CD4-positive, alpha-beta T cell treated with Interleukin-17A for 1 hour (primary cell): ENCODE results near the gene TTC31.
A peak's percentile ranks its signal among the peaks of the same experiment; 100 is the strongest.
"Not testable (repeated sequence)": the region's sequence is repeated elsewhere in the genome, so short reads cannot be mapped to it uniquely, and the experiment has no call there.

ENCODE experiments used
- DNase-seq: peaks from one replicate; pipeline ENCODE4 v3.0.0-alpha.2; 2020

Gene TTC31

DNA sequence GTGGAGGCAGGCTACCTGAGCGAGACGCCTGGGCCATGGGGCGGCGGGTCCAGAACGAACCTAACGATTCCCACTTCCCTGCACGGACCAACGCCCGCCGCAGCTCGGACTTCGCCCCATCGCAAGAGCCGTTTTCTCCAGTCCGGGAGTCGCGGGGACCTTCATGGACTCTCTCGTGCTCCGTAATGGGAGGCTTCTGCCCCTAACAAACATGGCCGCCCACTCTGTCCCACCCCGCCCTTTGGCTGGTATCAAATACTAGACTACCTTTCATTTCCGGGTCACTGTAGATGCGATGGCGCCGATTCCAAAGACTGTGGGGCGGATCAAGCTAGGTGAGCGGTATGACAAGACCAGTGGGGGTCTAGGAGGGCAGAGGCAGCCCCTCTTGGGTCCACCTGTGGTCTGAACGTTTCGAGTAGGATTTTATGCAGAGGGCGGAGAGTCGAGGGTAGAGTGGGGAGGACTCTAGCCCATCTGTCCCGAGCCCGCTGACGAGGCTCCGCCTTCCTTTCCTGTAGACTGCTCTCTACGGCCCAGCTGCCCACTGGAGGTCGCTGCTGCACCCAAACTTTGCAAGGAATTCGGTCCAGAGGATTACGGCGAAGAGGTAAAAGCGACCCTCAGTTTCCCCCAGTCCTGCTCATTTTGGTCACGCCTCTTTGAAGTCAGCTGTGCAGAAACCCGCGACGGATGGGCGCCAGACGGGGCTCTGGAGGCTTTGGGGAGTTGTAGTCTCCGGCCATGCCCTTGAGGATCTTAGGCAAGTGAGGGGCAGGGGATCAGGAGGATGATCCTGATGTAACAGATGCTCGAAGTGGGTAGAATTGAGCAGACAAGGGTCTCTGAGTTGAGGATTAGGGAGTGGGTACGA is at the start of gene TTC31, which contains the start of gene CCDC142:
TTC31 (plus strand) TSS at position 281 of the 874 bp plus-strand sequence; CDS start at position 296, 15 bp downstream.
CCDC142 (minus strand) TSS at position 198 of the 874 bp plus-strand sequence; CDS start at position 37, 161 bp downstream.
- peak; percentile 96 for DNase-seq

DNA sequence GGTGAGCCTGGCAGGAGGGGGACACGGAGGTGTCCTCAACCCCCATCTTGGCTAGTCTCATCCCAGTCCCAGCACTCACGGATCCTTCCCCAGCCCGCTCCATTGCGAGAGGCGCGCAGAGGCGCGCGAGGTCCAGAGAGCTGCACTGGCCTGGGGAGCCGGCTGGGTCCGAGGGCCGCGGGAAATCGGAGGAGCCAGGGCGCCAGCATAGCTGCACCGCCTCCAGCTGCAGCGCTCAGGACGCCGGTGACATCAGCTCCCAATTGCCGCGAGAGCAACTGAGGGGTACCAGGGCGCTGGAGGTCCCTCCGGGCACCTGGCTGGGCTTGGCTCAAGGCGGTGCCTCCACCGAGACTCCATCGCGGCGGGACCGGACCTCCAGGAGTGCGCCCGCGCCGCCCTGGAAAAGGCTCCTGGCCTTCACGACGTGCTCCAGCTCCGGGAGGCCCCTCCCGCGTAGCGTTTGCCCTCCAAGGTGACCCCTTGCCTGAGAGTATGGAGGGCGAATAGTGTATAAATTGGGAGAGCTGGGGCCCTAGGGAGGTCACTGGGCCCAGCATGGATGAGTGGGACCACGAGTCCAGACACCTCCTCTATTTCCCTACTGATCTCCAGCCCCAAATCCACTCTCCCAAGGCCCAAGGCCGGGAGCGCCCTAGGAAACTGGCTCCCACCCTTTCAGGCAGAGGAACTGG is 46.6 kb upstream of the TTC31 start:
- no peak for DNase-seq

DNA sequence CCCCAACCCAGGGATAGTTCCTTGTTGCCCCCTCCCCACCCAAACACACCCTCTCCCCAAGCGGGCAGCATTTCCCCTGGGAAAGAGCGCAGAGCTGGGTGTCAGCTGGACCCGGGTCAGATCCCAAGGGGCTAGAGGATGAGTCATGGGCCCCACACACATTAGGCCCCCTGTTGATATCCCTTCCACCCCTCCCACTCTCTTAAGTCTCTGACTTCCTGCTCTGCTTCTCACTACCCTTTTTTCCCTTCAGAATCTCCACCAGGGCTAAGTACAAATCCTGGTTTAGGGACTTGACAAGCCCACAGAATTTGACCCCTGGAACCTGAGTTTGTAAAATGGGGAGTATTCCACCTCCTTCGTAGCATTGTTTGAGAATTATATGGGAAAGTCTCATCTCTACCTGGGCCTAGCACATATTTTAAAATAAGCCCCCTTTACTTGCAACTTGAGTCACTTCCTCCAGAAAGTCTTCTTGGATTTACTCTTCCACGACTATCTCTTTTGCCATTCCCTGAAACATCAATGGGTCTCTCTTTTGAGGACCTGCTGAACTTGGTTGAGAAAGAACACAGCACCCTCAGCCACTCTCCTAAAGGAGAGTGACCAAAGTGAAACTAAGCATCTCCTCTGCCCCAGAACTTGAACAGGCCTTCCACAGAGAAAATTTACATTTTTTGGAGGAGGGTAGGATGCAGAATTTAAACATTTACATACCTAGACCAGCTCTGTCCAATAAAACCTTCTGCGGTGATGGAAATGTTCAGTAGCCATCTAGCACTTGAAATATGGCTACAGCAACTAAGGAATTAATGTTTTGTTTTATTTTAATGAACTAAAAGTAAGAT is 45.8 kb upstream of the TTC31 start:
- DNase-seq, result no peak

DNA sequence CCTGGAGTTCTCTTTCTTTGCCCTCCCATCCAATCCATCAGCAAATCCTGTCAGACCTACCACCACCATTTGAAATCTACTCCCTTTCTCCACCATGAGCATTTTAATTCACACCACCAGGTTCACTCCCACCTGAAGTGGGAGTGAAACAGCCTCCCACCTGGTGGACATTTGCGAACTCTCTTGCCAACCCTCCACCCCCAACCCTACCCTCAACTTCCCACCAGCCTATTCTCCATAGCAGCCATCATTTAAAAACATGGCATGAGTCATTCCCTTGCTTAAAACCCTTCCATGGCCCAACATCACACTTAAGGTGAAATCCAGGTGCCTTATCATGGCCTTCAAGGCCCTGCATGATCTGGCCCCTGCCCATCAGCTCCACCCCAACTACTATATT is 44.6 kb upstream of the TTC31 start:
- no peak for DNase-seq

DNA sequence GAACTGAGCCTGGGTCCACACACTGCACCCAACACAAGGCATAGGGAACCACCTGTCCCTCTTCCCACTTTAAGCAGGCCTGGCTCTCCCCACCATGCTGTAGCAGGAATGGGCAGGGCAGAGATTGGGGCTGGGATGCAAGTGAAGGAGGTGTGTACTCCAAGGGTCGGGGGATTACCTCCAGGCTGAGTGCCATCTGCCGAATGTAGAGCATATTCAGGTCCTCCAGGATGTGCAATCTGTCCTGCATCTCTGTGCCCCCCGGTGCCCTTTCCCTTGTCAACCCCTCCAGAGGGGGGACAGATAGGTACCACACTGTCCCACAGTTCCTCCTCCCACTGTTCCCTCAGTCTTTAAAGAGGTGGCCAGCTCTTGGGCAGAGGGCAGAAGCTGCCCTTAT is 43.5 kb upstream of the TTC31 start:
- no peak for DNase-seq

DNA sequence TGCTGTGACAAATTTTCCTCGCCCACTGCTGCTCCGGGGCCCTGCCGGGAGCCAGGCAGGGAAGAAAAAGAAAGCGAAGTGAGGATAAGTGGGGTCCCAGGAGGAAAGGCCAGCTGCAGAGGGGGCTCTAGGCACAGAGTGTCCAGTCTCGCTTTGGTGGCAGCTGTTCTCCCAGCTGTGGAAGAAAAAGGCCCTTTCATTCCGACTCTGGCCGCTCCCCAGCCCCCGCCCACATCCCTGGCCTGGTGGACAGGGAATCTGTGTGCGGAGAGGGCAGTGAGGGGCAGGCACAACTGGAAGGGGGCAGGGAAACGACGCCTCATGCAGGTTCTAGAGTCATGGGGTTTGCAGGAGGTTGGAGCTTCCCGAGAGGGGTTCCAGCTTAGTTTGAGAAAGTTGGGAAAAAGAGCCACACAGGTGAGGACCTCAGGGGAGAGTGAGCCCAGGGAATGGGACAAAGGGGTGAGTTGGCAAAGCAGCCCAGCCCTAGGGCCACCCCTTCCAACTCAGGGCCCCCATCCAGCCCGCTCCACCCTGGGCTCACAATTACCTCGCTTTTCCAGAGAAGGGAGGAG is 43.0 kb upstream of the TTC31 start:
- DNase-seq, result no peak

DNA sequence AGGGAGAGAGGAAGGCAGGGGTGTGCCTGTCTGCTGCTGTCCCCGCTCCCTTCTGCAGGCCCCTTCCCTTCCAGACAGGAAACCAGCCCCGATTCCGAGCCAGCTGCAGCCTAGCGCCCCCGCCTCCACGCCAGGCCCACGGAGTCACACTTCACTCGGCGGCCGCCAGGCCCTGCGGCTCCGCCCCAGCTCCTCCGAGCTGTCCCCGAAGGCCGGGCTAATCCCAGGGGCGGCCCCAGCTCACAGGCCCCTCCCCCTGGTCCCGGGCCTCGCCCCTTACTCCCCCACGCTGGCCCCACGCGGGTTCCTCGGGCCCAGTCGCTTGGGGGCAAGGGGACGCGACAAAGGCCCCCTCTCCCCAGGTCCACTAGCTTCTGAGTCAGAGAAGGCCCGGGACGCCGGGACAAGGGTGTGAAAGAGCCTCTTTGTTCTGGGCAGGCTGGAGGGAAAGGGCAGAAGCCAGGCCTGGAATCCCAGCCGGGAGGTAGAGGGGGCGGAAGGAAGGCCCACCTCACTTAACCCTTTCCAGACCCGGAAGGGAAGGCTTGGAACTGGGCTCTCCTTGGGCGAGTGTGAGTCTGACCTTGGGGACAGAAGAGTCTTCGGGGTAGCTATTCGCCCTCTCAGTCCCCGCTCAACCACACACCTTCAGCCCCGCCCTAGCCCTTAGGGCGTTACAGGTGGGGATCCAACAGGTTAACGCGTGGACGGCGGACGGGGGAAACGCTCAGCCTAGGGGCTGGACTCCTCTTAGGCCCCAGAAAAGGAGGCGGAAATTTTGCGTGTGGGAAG is 42.3 kb upstream of the TTC31 start:
- DNase-seq, result peak; percentile 47

DNA sequence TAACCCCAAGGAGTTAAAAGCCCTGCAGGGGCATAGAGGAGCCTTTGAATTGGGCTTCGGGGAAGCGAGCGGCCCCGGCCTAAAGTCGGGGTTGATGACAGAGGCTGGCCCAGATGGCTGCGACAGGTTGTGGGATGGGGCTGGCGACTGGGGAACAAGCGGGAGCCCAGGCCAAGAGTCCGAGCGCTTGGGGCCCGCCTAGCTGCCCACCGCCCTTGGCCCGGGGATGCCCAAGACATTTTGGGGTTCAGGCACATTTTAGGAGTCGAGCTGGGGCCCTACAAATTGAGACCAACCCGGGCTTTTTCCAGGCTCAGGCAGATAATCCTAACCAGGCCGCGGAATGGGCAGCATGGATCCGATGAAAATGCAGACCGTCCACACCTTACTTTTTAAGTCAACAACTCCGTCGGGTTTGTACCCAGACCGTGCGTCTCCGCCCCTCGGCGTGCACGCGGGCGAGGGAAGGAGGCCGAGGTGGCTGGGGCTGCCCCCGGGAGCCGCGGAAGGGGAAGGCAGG is 41.7 kb upstream of the TTC31 start:
- no peak for DNase-seq

DNA sequence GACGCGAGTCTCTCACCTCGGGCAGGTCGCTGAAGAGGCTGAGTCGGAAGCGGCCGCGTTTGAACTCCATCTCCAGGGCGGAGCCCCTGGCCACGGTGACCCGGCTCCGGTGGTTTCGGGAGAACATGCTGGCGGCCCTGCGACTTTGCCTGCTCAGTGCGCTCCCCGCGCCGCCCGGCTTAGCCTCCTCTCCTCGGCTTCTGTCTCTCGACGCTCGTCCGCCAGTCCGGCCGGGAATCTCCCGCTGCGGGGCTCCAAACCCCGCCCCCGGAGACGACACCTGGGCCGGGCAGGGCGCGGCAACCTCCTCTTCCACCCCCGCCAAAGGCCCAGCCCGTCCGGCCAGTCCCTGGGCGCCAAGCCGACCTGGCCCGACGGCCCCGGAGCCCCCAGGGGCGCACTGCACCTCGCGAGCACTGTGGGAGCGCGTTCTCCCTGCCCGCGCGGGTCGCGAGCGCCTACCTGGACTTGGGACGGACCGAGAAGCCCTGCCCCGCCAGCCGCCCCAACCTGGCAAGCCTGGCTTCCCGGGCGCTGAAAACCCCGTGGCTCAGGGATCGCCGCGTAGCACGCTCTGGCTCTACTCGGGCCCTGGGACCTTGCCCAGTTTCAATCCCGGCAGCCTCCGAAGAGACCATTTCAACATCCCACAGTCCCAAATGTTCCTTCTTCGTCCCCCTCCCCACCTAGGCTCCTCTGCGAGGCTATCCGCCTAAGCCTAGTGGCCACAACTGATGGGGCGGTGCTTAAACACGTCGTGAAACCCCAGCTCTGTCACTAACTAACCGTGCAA is 41.0 kb upstream of the TTC31 start, which contains the start of gene RTKN:
RTKN (minus strand) TSS at position 248 of the 793 bp plus-strand sequence; CDS start at position 127, 121 bp downstream.
- DNase-seq, result peak; percentile 49

DNA sequence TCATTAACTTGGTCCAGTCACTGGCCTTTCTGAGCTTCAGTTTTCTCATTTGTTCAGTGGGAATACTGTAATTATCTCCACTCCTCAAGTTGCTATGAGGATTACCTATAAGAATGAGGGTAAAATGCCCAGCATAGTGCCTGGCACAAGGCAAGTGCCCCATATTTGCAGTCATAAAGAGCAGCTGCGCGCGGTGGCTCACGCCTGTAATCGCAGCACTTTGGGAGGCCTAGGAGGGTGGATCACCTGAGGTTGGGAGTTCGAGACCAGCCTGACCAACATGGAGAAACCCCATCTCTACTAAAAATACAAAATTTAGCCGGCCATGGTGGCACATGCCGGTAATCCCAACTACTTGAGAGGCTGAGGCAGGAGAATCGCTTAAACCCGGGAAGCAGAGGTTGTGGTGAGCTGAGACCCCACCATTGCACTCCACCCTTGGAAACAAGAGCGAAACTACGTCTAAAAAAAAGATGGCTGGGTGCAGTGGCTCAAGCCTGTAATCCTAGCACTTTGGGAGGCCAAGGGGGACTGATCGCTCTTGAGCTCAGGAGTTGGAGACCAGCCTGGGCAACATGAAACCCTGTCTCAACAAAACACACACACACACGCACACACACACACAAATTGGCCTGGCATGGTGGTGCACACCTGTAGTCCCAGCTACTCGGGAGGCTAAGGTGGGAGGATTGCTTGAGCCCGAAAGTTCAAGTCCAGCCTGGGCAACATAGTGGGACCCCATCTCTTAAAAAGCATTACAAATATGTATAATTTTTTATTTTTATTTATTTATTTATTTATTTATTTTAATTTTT is 40.2 kb upstream of the TTC31 start:
- not testable (repeated sequence) for DNase-seq

DNA sequence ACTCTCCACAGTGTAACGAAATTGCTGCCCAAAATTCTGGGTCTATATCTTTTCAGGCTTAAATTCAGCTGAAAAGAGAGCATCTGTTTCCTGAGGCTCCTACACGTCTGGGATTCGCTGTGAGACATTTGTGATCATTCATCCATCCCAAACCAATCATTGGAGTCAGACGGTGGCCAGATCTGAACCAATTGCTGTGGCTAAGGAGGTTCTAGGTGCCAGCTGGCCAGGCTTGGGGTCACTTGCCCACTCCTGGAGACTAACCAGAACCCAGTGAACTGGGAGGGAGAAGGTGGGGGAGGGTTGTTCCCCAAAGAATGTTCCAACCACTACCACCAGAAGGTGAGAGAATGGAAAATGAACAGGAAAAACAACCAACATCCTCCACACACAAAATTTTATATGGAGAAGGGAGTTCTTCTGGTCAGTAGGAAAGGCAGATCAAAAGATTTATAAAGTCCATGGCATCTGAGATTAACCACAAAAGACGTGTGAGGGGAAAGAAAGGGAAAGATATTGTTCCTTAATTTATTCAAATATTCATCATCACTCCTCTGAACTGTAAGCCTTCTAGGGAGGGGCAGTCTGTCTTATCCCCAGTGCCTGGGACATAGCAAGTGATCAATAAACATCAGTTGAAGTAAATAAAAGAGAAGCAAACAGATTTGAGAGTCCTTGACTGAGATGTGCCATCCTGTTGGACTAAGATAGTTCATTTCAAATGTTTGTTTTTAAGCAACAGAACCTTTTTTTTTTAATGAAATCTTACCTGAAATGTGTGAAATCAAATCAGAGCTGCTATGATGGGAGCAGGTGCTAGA is 38.2 kb upstream of the TTC31 start:
- DNase-seq, result no peak

DNA sequence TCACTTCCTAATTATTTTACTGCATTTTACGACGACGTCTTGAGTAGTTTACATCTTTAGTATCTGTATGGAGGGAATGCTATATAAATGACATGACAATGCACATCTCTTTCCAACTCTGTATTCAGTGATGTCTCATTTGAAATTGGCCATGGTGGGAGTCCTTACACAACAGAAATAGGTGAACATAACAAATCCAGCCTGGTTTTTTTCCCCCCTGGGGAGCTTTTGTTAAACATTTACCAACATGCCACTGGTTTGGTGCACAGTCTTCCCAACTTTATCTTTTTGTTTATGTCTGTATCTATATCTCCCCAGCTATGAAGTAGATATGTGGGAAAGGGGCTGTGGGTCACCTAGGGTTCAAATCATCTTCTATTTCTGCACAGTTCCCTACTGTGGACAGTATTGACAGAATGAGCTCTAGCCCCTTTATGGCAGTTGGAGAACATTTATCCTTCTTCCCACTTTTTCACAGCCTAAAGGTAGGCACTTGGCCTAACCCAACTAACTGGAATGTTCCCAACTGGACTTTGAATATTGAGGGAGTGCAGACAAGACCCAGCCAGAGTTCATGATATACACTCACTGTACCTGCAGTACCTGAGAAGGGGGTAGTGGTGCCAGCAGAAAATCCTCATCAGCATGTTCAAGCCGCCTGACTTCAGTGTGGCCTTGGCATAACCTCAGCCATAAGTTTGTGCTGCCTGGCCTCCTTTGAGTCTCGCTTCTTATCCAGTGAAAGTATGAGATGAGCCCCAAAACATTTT is 35.5 kb upstream of the TTC31 start:
- no peak for DNase-seq

DNA sequence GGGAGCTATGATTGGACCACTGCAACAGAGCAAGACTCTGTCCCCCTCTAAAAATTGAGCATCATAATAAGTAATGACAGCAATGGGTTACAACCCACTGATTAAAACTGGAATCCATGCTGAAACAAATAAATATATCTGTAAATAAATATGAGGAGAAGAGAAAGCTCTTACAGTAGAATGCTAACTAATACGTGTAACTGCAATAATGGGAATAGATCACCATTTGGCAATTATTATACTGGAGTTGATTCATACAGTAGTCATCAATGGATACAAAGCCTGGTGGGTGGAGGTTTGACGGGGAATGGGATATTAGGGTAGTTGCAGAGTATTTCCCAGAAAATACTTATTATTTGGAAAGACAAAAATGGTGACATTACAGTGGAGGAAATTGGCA is 34.1 kb upstream of the TTC31 start:
- no peak for DNase-seq

DNA sequence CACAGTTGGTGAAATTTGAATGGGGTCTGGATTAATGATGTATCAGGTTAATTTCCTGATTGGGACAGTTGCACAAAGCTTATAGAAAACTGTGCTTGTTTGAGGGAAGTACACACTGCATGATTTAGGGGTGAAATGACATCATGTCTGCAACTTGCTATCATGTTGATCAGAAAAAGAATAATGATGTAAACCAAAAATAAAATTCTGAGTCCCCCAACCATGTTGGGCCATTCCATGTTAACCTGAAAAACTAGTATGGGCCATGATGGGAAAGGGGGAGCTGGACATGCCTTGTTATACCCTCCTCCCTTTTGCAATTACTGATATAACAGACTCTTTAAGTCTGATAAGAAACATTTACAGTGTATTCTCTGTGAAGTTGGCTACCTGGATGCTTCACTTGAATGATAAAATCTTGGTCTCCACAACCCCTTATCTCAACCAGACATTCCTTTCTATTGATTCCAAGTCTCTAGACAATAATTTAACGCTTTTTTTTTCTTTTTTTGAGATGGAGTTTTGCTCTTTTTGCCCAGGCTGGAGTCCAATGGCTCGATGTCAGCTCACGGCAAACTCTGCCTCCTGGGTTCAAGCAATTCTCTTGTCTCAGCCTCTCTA is 32.2 kb upstream of the TTC31 start:
- DNase-seq, result no peak

DNA sequence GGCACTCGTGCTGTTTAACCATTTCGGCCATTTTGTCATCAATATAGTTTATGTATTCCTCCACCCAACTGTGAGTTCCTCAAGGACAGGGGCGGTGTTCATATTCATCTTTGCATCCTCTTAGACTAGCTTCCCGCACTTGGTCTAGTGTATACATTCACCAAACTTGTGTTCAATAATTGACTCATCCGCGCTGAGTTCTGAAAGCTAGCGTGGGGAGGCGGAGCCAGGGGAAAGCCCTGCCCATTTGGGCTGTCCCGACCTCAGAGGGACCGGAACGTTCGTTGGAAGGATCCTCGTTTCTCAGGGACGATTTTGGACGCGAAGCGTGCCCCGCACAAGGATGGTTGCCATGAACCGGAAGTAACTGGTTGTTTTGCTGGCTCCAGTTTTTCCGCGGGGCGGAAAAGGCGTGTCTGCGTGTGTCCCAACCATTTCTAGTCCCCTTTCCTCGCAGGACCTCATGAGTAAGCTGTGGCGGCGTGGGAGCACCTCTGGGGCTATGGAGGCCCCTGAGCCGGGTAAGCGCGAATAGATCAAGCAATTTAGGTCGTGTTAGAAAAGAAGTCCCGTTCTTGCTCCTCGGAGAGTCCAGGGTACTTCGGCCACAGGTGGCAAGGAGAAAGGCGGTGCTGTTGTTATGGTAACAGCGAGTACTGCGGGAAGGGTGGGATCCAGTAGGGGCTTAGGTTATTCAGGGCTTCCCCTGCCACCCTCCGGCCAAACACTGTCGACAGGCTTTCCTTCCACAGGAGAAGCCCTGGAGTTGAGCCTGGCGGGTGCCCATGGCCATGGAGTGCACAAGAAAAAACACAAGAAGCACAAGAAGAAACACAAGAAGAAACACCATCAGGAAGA is 28.0 kb upstream of the TTC31 start, which contains the start of gene INO80B:
INO80B (plus strand) TSS at position 434 of the 858 bp plus-strand sequence; CDS start at position 464, 30 bp downstream.
- peak; percentile 99 for DNase-seq

DNA sequence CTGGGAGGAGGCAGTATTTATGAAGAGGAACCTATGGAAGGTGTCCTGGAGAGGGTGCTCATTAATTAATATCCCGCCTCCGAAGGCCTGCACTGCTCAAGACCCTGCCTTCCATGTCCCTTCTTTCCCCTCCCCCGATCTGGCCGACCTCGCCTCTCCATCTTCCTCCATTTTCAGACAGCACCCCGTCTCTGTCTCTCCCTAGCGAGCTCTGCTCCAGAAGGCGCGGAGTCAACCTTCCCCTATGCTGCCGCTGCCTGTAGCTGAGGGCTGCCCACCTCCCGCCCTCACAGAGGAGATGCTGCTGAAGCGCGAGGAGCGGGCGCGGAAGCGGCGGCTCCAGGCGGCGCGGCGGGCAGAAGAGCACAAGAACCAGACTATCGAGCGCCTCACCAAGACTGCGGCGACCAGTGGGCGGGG is 25.7 kb upstream of the TTC31 start:
- no peak for DNase-seq
